GM23248 (cell line): ENCODE results near the gene ARMH4. TPM values are rescaled to one million over a fixed set of nuclear protein-coding genes. Genes with fewer than 3 reads are reported as not detected.

ENCODE experiments used
- DNase-seq: peaks from one replicate; pipeline ENCODE4 v3.0.0-alpha.2; 2015
- H2AFZ ChIP-seq: fragments of 200-600 bp; sonication (generic); 2 replicates; pipeline ENCODE4 v1.6.1; 2016; ENCODE audit warnings: antibody characterized with exemption
- H3F3A ChIP-seq: fragments of 200-600 bp; sonication (generic); 2 replicates; pipeline ENCODE4 v1.6.1; 2016; ENCODE audit warnings: mild to moderate bottlenecking, antibody characterized with exemption, mixed run types; ENCODE audit not compliant: insufficient read depth
- H3K27ac ChIP-seq: fragments of 200-600 bp; sonication (generic); 2 replicates; pipeline ENCODE4 v1.5.1; 2016; ENCODE audit warnings: mild to moderate bottlenecking
- H3K27me3 ChIP-seq: fragments of 200-600 bp; sonication (generic); replicated peaks from 2 replicates; pipeline ENCODE4 v1.6.1; 2016; ENCODE audit warnings: mild to moderate bottlenecking; ENCODE audit not compliant: insufficient read depth
- H3K36me3 ChIP-seq: fragments of 200-600 bp; sonication (generic); 2 replicates; pipeline ENCODE4 v1.6.1; 2016; ENCODE audit warnings: low read depth, mild to moderate bottlenecking
- H3K4me1 ChIP-seq: fragments of 200-600 bp; sonication (generic); 2 replicates; pipeline ENCODE4 v1.6.1; 2016; ENCODE audit warnings: mild to moderate bottlenecking; ENCODE audit not compliant: insufficient read depth
- H3K4me2 ChIP-seq: fragments of 200-600 bp; sonication (generic); one replicate; pipeline ENCODE4 v1.6.1; 2016; ENCODE audit warnings: mild to moderate bottlenecking; ENCODE audit not compliant: unreplicated experiment
- H3K4me3 ChIP-seq: fragments of 200-600 bp; sonication (generic); 2 replicates; pipeline ENCODE4 v1.5.1; 2016; ENCODE audit warnings: mild to moderate bottlenecking
- H3K79me2 ChIP-seq: fragments of 200-600 bp; sonication (generic); 2 replicates; pipeline ENCODE4 v1.6.1; 2016; ENCODE audit warnings: mild to moderate bottlenecking; ENCODE audit not compliant: insufficient read depth
- H3K9ac ChIP-seq: fragments of 200-600 bp; sonication (generic); 2 replicates; pipeline ENCODE4 v1.6.1; 2016; ENCODE audit warnings: mild to moderate bottlenecking
- H3K9me2 ChIP-seq: fragments of 200-600 bp; sonication (generic); 2 replicates; pipeline ENCODE4 v1.6.1; 2016; ENCODE audit warnings: mixed run types, mild to moderate bottlenecking, moderate library complexity; ENCODE audit not compliant: insufficient read depth
- H3K9me3 ChIP-seq: fragments of 200-600 bp; sonication (generic); one replicate; pipeline ENCODE4 v1.6.1; 2017; ENCODE audit warnings: low read depth
- H4K20me1 ChIP-seq: fragments of 200-600 bp; sonication (generic); 2 replicates; pipeline ENCODE4 v1.6.0; 2016; ENCODE audit not compliant: insufficient read depth
- EZH2 ChIP-seq: fragments of 200-600 bp; sonication (generic); IDR thresholded peaks from 2 replicates; pipeline ENCODE4 v1.6.1; 2018; ENCODE audit warnings: antibody characterized with exemption, mild to moderate bottlenecking; ENCODE audit not compliant: insufficient read depth, poor library complexity, severe bottlenecking
- EZH2phosphoT487 ChIP-seq: fragments of 200-600 bp; sonication (generic); IDR thresholded peaks from 2 replicates; pipeline ENCODE4 v1.6.1; 2018; ENCODE audit warnings: antibody characterized with exemption, moderate library complexity, mild to moderate bottlenecking, low read depth; ENCODE audit not compliant: insufficient read depth
- WGBS, 2 experiments: methylation state at CpG; one replicate each; pipeline ENCODE4 v1.1.6; 2015 to 2017; ENCODE audit warnings: low lambda C conversion rate in 2 of 2, low coverage in 1 of 2; ENCODE audit errors: missing lambda C conversion rate in 2 of 2; 5-methylcytosine and 5-hydroxymethylcytosine counted together
- in situ Hi-C: fragments of 300-500 bp; cut with MboI; formaldehyde crosslinking; loops from 2 replicates; pipeline ENCODE4 v1.15.0; 2020
- polyA plus RNA-seq: library from polyadenylated mRNA; unstranded; fragments of >200 nt; fragmentation: Nextera tagmentation; extraction: Ambion mirVana; gene quantifications from 2 replicates; pipeline ENCODE4 v1.2.1, GENCODE V29; 2016
- total RNA-seq: library from RNA; depleted of rRNA; stranded (reverse); fragments of >200 nt; shearing (Covaris generic); gene quantifications from 2 replicates; pipeline ENCODE4 v1.2.3, GENCODE V29; 2014

The ARMH4 gene
- total and polyA plus RNA-seq, 2 experiments from 2014 or later, result 2.9 to 8.7 TPM

- WGBS, 2 experiments, result 91 to 97% methylated on average over 1 of the region's 1 CpG
- no peak for DNase-seq
- TF ChIP-seq EZH2 (no peak), EZH2phosphoT487 (no peak)
- in situ Hi-C loops, result no loop called here
- Histone ChIP-seq H3K9me3 (no peaks in the 10 kb centered on the region), H3K4me1 (peaks cover 12% of the 10 kb centered on the region; the same call in 1 of the 2 replicates), H3K9me2 (no peaks in the 10 kb centered on the region), H3K4me2 (no peak overlapping the region), H3F3A (peaks cover 19% of the 10 kb centered on the region), H3K27me3 (peaks cover 26% of the 10 kb centered on the region), H3K9ac (no peak overlapping the region), H3K4me3 (no peak overlapping the region), H4K20me1 (no peaks in the 10 kb centered on the region), H3K27ac (no peak overlapping the region), H3K36me3 (no peaks in the 10 kb centered on the region), H3K79me2 (no peaks in the 10 kb centered on the region), H2AFZ (no peak overlapping the region)
These were observed 43.3 kb downstream of the ARMH4 start for GRCh38 chr14:58108717-58109116.

- peaks cover 20% of the 10 kb centered on the region for H3F3A ChIP-seq
- in situ Hi-C loops, result no loop called here
- H3K4me2 ChIP-seq, result no peak overlapping the region
- H4K20me1 ChIP-seq, result no peaks in the 10 kb centered on the region
- peak; percentile 76 for DNase-seq
- H3K27ac ChIP-seq, result no peak overlapping the region
- peaks cover 12% of the 10 kb centered on the region; the same call in 1 of the 2 replicates for H3K4me1 ChIP-seq
- no peak overlapping the region for H3K9ac ChIP-seq
- no peaks in the 10 kb centered on the region for H3K36me3 ChIP-seq
- H3K27me3 ChIP-seq, result peaks cover 25% of the 10 kb centered on the region
- no peaks in the 10 kb centered on the region for H3K79me2 ChIP-seq
- H2AFZ ChIP-seq, result no peak overlapping the region
- 13 to 14% methylated on average over 4 of the region's 4 CpGs for WGBS, 2 experiments
- H3K9me2 ChIP-seq, result no peaks in the 10 kb centered on the region
- H3K9me3 ChIP-seq, result no peaks in the 10 kb centered on the region
- TF ChIP-seq EZH2phosphoT487, result no peak
- no peak for TF ChIP-seq EZH2
- H3K4me3 ChIP-seq, result no peak overlapping the region
These were observed 44.0 kb downstream of the ARMH4 start for GRCh38 chr14:58107947-58108552.

GRCh38 chr14:58107041-58107440, 45.0 kb downstream of the ARMH4 start:
- H3K27me3 ChIP-seq, result peaks cover 18% of the 10 kb centered on the region
- H3K9me2 ChIP-seq, result no peaks in the 10 kb centered on the region
- no peaks in the 10 kb centered on the region for H3K36me3 ChIP-seq
- WGBS, 2 experiments, result 54 to 65% methylated on average over 1 of the region's 1 CpG
- peaks cover 20% of the 10 kb centered on the region for H3F3A ChIP-seq
- H3K9ac ChIP-seq, result no peak overlapping the region
- H3K4me3 ChIP-seq, result no peak overlapping the region
- H3K27ac ChIP-seq, result no peak overlapping the region
- H3K79me2 ChIP-seq, result no peaks in the 10 kb centered on the region
- H4K20me1 ChIP-seq, result no peaks in the 10 kb centered on the region
- no peaks in the 10 kb centered on the region for H3K9me3 ChIP-seq
- DNase-seq, result no peak
- in situ Hi-C loops, result no loop called here
- TF ChIP-seq EZH2phosphoT487 (no peak), EZH2 (no peak)
- H3K4me1 ChIP-seq, result peaks cover 12% of the 10 kb centered on the region; the same call in 1 of the 2 replicates
- H3K4me2 ChIP-seq, result no peak overlapping the region
- H2AFZ ChIP-seq, result no peak overlapping the region

GRCh38 chr14:58106446-58106845, 45.6 kb downstream of the ARMH4 start:
- H3F3A ChIP-seq, result peaks cover 20% of the 10 kb centered on the region
- no peak overlapping the region for H3K4me2 ChIP-seq
- no peak overlapping the region for H3K4me3 ChIP-seq
- WGBS, 2 experiments, result 68 to 75% methylated on average over 4 of the region's 4 CpGs
- no peaks in the 10 kb centered on the region for H3K9me3 ChIP-seq
- no peak overlapping the region for H2AFZ ChIP-seq
- H3K4me1 ChIP-seq, result peaks cover 12% of the 10 kb centered on the region; the same call in 1 of the 2 replicates
- H3K9ac ChIP-seq, result no peak overlapping the region
- H3K79me2 ChIP-seq, result no peaks in the 10 kb centered on the region
- in situ Hi-C loops, result no loop called here
- no peaks in the 10 kb centered on the region for H4K20me1 ChIP-seq
- peaks cover 18% of the 10 kb centered on the region for H3K27me3 ChIP-seq
- no peaks in the 10 kb centered on the region for H3K36me3 ChIP-seq
- H3K9me2 ChIP-seq, result no peaks in the 10 kb centered on the region
- DNase-seq, result no peak
- H3K27ac ChIP-seq, result no peak overlapping the region
- no peak for TF ChIP-seq EZH2phosphoT487
- no peak for TF ChIP-seq EZH2

GRCh38 chr14:58104808-58105207, 47.2 kb downstream of the ARMH4 start:
- H3K9me2 ChIP-seq, result no peaks in the 10 kb centered on the region
- H3K36me3 ChIP-seq, result no peaks in the 10 kb centered on the region
- H3F3A ChIP-seq, result peaks cover 20% of the 10 kb centered on the region
- H3K27ac ChIP-seq, result no peak overlapping the region
- DNase-seq, result peak; percentile 84
- no peak overlapping the region for H3K4me2 ChIP-seq
- 1 to 4% methylated on average over 2 of the region's 2 CpGs for WGBS, 2 experiments
- H3K4me3 ChIP-seq, result no peak overlapping the region
- no peak overlapping the region for H3K9ac ChIP-seq
- H3K79me2 ChIP-seq, result no peaks in the 10 kb centered on the region
- TF ChIP-seq EZH2phosphoT487 (peak; percentile 100), EZH2 (no peak)
- H3K27me3 ChIP-seq, result peaks cover 18% of the 10 kb centered on the region
- H3K9me3 ChIP-seq, result no peaks in the 10 kb centered on the region
- in situ Hi-C loops, result no loop called here
- peaks cover 15% of the 10 kb centered on the region; the same call in 1 of the 2 replicates for H3K4me1 ChIP-seq
- H4K20me1 ChIP-seq, result no peaks in the 10 kb centered on the region
- H2AFZ ChIP-seq, result no peak overlapping the region
